HG03469 (cell line): ENCODE measurements around the gene SEMA3F.

Experiments
- ATAC-seq: cut with Tn5 transposase; IDR thresholded peaks from one replicate; pipeline ENCODE4 v1.9.1; 2021; ENCODE audit warnings: mild to moderate bottlenecking, moderate library complexity, moderate number of reproducible peaks; ENCODE audit not compliant: unreplicated experiment

The SEMA3F gene

GRCh38 chr3:50155491-50155878 lies 361 bp downstream of the SEMA3F start:
- no peak for ATAC-seq

GRCh38 chr3:50155891-50156290 lies 767 bp downstream of the SEMA3F start:
- no peak for ATAC-seq

GRCh38 chr3:50156549-50157493 lies 1.7 kb downstream of the SEMA3F start:
- ATAC-seq, result no peak

- ATAC-seq, result no peak
These were observed 2.9 kb downstream of the SEMA3F start for GRCh38 chr3:50157827-50158529.

GRCh38 chr3:50158530-50159146 lies 3.5 kb downstream of the SEMA3F start:
- ATAC-seq, result no peak

- no peak for ATAC-seq
These were observed 5.4 kb downstream of the SEMA3F start for GRCh38 chr3:50160561-50160983.

GRCh38 chr3:50161320-50161719 lies 6.2 kb downstream of the SEMA3F start:
- no peak for ATAC-seq

- ATAC-seq, result no peak
These were observed 7.1 kb downstream of the SEMA3F start for GRCh38 chr3:50162034-50162883.

GRCh38 chr3:50163572-50164455 lies 8.7 kb downstream of the SEMA3F start:
- ATAC-seq, result no peak

- ATAC-seq, result no peak
These were observed 9.4 kb downstream of the SEMA3F start for GRCh38 chr3:50164481-50164880.

GRCh38 chr3:50164984-50165909 lies 10.1 kb downstream of the SEMA3F start:
- ATAC-seq, result no peak

- ATAC-seq, result no peak
These were observed 10.9 kb downstream of the SEMA3F start for GRCh38 chr3:50165910-50166538.

GRCh38 chr3:50166620-50167019 lies 11.5 kb downstream of the SEMA3F start:
- no peak for ATAC-seq

GRCh38 chr3:50167069-50167840 lies 12.1 kb downstream of the SEMA3F start:
- no peak for ATAC-seq

- ATAC-seq, result no peak
These were observed 12.7 kb downstream of the SEMA3F start for GRCh38 chr3:50167841-50168209.

- ATAC-seq, result no peak
These were observed 13.3 kb downstream of the SEMA3F start for GRCh38 chr3:50168388-50168787.

- ATAC-seq, result no peak
These were observed 13.7 kb downstream of the SEMA3F start for GRCh38 chr3:50168791-50169190.
